NT2/D1 (cell line): ENCODE data around the gene IL4R.

Source experiments
- SUZ12 ChIP-seq: IDR thresholded peaks from 2 replicates; pipeline ENCODE4 v1.6.1; 2011; ENCODE audit not compliant: insufficient read length, insufficient read depth; ENCODE audit errors: extremely low read depth
- YY1 ChIP-seq: IDR thresholded peaks from 2 replicates; pipeline ENCODE4 v1.6.1; 2011; ENCODE audit not compliant: insufficient read length, insufficient read depth
- ZNF274 ChIP-seq: IDR thresholded peaks from 2 replicates; pipeline ENCODE4 v1.6.1; 2011; ENCODE audit warnings: mild to moderate bottlenecking, low read depth, low read length

DNA sequence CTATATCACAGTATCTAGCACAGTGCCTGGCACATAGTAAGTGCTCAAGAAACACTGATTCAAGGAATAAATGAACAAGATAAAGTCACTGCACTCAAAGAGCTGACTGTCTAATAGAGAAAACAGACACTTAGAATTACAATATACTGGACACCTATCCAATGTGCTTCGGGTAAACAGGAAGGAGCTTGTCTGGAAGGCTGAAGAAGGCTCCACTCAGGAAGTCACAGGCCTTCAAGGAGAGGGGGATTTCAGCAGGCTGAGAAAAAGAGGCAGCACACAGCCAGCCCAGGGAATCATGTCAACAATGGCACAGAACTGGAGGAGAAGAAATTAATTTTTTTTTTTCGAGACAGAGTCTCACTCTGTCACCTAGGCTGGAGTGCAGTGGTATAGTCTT lies 9.7 kb upstream of the IL4R start:
- TF ChIP-seq YY1 (no peak), ZNF274 (no peak), SUZ12 (no peak)
